Placental epithelial cell (primary cell): ENCODE data around the gene C2CD4A. TPM values are rescaled to one million over a fixed set of nuclear protein-coding genes. Genes with fewer than 3 reads are reported as not detected.

ENCODE experiments used
- total RNA-seq: library from RNA; depleted of rRNA; stranded (reverse); fragments of >200 nt; gene quantifications from 2 replicates; pipeline ENCODE4 v1.2.3, GENCODE V29; 2012

The C2CD4A gene, protein sequence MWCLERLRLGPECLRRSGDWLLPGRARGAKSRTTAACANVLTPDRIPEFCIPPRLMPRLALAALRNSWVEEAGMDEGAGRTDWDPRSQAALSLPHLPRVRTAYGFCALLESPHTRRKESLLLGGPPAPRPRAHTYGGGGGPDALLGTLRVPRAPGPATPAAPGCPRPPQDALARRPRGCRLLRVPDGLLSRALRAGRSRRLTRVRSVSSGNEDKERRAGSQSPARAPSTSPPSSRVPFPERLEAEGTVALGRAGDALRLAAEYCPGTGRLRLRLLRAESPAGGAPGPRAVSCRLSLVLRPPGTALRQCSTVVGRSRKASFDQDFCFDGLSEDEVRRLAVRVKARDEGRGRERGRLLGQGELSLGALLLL
- total RNA-seq = 0.11 TPM in 1 of 2 replicates, not detected in the other

DNA sequence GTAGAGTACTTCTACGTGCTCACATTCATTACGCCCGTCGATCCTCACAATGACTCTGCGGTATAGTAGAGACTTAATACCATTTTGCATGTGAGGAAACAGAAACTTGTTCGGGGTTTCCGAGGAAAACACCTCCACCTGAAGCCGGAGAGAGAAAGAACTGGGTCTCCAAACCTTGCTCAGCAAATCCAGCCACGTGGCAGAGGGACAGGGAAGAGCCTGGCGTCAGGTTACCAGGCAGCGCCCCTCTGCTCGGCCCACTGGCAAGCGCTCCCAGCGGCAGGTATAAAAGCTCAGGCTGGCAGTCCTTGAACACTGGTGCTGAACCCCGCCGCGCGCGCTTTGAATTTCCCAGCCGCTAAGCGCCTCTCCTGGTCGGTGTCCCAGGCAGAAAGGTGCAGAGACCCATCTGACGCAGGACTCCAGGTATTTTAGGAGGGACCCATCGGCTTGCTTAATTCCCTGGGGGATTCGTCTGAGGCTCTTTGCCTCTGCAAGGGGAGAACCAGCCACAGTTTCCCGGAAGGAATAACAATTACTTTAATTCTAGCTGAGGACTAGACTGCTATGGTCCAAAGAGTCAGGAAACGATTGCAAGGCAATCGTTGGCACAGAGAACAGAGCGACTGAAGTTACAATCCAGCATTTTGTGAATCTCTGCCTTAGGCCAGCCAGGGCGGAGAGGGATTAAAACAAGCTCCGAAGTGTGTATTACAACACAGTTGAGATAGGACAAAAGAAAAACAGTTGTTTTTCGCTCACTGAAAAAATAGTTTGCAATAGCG is at the start of gene C2CD4A:
C2CD4A (plus strand) TSS at position 315 of the 785 bp plus-strand sequence. CDS start 637 bp downstream, outside the sequence.

DNA sequence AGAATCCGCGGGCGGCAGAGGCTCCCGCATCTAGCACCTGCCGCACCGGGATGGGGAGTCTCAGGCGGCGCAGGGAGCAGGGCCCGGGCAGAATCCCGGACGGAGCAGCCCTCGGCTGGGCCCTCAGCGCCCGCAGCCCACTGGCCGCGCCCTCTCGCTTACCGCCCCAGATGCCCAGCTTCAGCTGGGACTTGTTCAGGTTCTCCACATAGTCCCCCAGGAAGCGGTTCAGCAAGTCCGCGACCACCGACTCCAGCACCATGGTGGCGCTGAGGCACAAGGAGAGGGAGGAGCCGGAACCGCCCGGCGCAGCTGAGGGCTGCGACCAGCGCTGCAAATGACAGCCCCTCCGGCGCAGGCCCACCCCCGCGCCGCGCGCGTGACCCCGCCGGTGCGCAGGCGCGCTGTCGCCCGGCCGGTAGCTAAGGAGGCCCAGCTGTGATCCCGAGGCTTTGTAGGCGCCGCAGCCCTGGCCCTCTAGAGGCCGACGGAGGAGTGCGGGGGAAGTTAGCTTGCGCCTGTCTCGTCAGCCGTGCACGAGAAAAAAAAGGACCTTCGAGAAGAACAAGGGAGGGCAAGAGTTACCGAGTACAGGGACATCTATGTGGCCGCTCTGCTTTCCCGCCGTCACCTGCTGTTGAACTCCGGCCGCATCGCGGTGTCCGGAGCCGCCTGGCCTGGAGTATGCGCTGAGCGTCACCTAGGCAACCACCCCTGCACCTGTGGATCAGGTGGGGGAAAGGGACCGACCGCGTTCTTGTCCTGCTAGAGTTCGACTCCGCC is 6.5 kb upstream of the C2CD4A start, which contains the start of gene VPS13C:
VPS13C (minus strand) TSS at position 335 of the 783 bp plus-strand sequence; CDS start at position 262, 73 bp downstream.

Other genes starting within 250 kb of the C2CD4A start
- gene VPS13C, start 6.5 kb upstream of the C2CD4A start, total RNA-seq = 44.1 and 52.2 TPM in 2 replicates
- not detected in 2 replicates for gene C2CD4B, start 98.3 kb downstream of the C2CD4A start, total RNA-seq